ENCODE data around the gene ZIC1.

ZIC1 gene

DNA sequence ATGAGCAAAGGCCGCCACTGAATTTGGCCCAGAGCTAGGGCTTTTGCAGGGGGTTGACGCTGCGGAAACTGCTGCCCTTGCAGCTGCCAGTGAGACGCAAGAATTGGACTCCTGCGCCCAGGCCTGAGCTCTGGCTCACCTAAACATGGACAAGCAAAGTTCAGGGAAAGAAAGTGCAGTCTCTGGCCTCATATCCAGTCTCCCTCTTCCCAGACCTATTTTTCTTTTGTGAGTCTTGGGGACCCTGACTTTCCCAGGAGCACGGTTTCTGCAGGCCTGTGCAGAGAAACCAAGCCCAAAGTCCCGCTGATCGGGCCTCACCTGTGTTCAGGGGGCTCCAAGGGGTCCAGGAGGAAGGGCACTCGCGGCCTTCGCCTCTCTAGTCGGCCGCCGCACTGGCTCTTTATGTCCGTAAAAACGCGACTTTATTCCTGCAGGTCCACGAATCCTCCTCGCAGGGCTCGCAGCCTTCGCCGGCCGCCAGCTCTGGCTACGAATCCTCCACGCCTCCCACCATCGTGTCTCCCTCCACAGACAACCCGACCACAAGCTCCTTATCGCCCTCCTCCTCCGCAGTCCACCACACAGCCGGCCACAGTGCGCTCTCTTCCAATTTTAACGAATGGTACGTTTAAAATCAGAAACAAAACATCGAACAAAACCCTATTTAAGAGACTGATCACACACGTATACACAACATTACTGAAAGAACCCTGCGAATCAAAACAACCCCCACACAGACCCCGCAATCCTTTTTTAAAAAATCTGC is 3.9 kb downstream of the ZIC1 start:
- Histone ChIP-seq H3K27me3 (ENCODE audit: low read depth, low read length) (no peaks in the 10 kb centered on the region), H3K4me1 (ENCODE audit: low read length) (no peaks in the 10 kb centered on the region), H4K20me1 (ENCODE audit: insufficient read depth, low read length) (no peaks in the 10 kb centered on the region), H3K36me3 (replicated peaks; ENCODE audit: low read depth, low read length) (no peaks in the 10 kb centered on the region), H3K4me3 (ENCODE audit: low read length) (no peak overlapping the region), H3K79me2 (ENCODE audit: low read length) (no peaks in the 10 kb centered on the region), H3K9me3 (ENCODE audit: insufficient read depth, low read length) (no peaks in the 10 kb centered on the region), H2AFZ (ENCODE audit: low read depth, low read length) (no peak overlapping the region), H3K4me2 (ENCODE audit: low read length) (no peak overlapping the region), H3K27ac (ENCODE audit: low read length) (no peak overlapping the region), H3K9ac (ENCODE audit: low read length) (no peak overlapping the region)
- TF ChIP-seq EZH2phosphoT487 (IDR thresholded peaks at IDR 0.05; ENCODE audit: low read depth): no peak
- TF ChIP-seq, protein P1, sequence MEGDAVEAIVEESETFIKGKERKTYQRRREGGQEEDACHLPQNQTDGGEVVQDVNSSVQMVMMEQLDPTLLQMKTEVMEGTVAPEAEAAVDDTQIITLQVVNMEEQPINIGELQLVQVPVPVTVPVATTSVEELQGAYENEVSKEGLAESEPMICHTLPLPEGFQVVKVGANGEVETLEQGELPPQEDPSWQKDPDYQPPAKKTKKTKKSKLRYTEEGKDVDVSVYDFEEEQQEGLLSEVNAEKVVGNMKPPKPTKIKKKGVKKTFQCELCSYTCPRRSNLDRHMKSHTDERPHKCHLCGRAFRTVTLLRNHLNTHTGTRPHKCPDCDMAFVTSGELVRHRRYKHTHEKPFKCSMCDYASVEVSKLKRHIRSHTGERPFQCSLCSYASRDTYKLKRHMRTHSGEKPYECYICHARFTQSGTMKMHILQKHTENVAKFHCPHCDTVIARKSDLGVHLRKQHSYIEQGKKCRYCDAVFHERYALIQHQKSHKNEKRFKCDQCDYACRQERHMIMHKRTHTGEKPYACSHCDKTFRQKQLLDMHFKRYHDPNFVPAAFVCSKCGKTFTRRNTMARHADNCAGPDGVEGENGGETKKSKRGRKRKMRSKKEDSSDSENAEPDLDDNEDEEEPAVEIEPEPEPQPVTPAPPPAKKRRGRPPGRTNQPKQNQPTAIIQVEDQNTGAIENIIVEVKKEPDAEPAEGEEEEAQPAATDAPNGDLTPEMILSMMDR (IDR thresholded peaks at IDR 0.05; ENCODE audit: low read depth, low read length): no peak

DNA sequence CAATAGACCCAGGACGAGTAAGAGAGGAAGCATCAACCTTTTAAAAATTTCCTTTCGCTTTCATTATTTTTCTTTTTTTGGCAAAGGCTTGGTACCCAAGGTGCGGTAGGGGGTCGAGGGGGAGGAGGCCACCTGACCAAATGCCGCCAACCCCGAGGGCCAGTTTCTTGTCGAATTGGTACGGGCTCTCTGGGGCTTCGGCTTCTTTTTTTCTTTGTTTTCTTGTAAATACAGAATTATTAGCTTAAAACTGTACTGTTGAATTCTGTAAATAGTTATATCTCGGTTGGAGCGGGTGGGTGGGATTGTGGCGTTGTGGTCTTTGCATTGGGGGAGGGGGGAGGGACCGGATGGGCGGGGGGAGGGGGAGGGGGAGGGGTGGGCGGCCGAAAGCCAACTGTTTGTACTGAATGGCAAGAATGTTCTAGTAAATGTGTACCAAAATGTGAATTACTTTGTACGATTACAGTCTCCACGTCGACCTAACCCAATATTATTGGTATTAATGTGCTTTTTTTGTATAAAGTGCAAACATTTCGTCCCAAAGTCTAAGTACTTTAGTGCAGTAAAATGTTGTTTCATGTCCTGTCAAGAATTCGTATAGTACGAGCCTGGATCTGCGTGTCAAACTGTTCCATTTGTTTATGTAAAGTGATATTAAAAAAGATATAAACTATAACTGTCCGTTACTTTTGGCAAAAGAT is 4.7 kb downstream of the ZIC1 start:
- Histone ChIP-seq H3K27me3 (ENCODE audit: low read depth, low read length) (no peaks in the 10 kb centered on the region), H3K4me1 (ENCODE audit: low read length) (no peaks in the 10 kb centered on the region), H3K9me3 (ENCODE audit: insufficient read depth, low read length) (no peaks in the 10 kb centered on the region), H3K36me3 (replicated peaks; ENCODE audit: low read depth, low read length) (no peaks in the 10 kb centered on the region), H3K4me3 (ENCODE audit: low read length) (no peak overlapping the region), H3K9ac (ENCODE audit: low read length) (no peak overlapping the region), H3K27ac (ENCODE audit: low read length) (no peak overlapping the region), H4K20me1 (ENCODE audit: insufficient read depth, low read length) (no peaks in the 10 kb centered on the region), H3K4me2 (ENCODE audit: low read length) (no peak overlapping the region), H2AFZ (ENCODE audit: low read depth, low read length) (no peak overlapping the region), H3K79me2 (ENCODE audit: low read length) (no peaks in the 10 kb centered on the region)
- no peak for TF ChIP-seq EZH2phosphoT487 (IDR thresholded peaks at IDR 0.05; ENCODE audit: low read depth)
- TF ChIP-seq, protein P1 (IDR thresholded peaks at IDR 0.05; ENCODE audit: low read depth, low read length): no peak

DNA sequence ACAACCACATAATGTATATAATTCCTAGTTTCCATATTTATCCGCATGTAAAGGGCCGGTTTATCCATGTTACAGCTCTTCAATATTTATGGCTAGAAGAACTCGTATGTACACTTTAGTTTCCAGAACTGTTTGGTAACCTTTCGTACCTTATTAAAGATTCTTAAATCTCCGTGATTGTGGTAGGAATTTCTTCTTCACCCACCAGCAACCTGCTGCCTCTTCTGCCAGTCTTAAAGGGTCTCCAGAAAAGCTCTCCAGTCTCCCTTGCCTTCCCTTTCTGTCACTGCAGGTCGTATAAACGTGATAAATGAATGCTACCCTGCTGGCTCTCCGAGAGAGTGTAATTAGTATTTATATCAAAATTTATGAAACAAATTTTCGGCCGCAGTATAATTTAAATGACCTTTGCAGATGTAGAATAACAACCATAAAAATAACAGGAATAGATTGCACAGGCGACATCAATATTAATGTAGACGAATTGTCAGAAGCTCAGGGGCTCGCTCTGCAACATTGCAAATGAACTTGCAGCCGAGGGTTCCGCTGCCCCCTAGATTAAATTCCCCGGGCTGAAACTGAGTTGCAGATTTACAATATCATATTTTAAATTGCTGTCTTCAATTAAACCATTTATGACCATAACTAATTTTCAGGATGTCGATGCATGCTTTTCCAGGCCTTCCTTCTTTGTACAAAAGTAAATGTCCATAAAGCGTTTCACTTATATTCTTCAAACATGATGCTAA is 5.4 kb downstream of the ZIC1 start:
- no peak overlapping the region for H3K4me2 ChIP-seq (ENCODE audit: low read length)
- H2AFZ ChIP-seq (ENCODE audit: low read depth, low read length): no peak overlapping the region
- no peaks in the 10 kb centered on the region for H3K36me3 ChIP-seq (replicated peaks; ENCODE audit: low read depth, low read length)
- no peaks in the 10 kb centered on the region for H4K20me1 ChIP-seq (ENCODE audit: insufficient read depth, low read length)
- no peaks in the 10 kb centered on the region for H3K4me1 ChIP-seq (ENCODE audit: low read length)
- H3K9ac ChIP-seq (ENCODE audit: low read length): no peak overlapping the region
- no peaks in the 10 kb centered on the region for H3K79me2 ChIP-seq (ENCODE audit: low read length)
- no peak for TF ChIP-seq EZH2phosphoT487 (IDR thresholded peaks at IDR 0.05; ENCODE audit: low read depth)
- TF ChIP-seq, protein P1 (IDR thresholded peaks at IDR 0.05; ENCODE audit: low read depth, low read length): no peak
- H3K9me3 ChIP-seq (ENCODE audit: insufficient read depth, low read length): no peaks in the 10 kb centered on the region
- no peaks in the 10 kb centered on the region for H3K27me3 ChIP-seq (ENCODE audit: low read depth, low read length)
- H3K4me3 ChIP-seq (ENCODE audit: low read length): no peak overlapping the region
- no peak overlapping the region for H3K27ac ChIP-seq (ENCODE audit: low read length)

DNA sequence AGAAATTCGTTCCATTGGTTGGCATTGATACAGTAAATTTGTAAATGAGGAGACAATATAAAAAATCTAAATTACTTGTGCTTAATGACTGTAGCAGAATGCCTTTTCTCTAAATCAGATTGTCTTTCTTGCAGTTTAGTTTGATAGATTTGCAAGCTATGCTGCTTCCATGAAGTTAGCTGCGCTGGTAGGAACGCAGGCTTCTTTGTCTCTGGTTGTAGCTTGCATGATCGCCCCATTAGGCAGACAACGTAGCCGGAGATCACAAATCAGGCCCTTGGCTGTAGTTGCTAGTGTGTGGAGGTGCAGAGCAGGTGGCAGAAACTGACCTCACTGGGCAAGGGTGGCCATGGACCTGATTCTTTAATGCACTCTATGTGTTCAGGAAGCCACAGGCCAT is 6.1 kb downstream of the ZIC1 start:
- no peak overlapping the region for H3K27ac ChIP-seq (ENCODE audit: low read length)
- H3K4me2 ChIP-seq (ENCODE audit: low read length): no peak overlapping the region
- H3K36me3 ChIP-seq (replicated peaks; ENCODE audit: low read depth, low read length): no peaks in the 10 kb centered on the region
- no peaks in the 10 kb centered on the region for H3K27me3 ChIP-seq (ENCODE audit: low read depth, low read length)
- no peaks in the 10 kb centered on the region for H4K20me1 ChIP-seq (ENCODE audit: insufficient read depth, low read length)
- TF ChIP-seq, protein P1 (IDR thresholded peaks at IDR 0.05; ENCODE audit: low read depth, low read length): no peak
- no peak for TF ChIP-seq EZH2phosphoT487 (IDR thresholded peaks at IDR 0.05; ENCODE audit: low read depth)
- H3K4me1 ChIP-seq (ENCODE audit: low read length): no peaks in the 10 kb centered on the region
- no peak overlapping the region for H3K9ac ChIP-seq (ENCODE audit: low read length)
- H3K4me3 ChIP-seq (ENCODE audit: low read length): no peak overlapping the region
- no peak overlapping the region for H2AFZ ChIP-seq (ENCODE audit: low read depth, low read length)
- no peaks in the 10 kb centered on the region for H3K9me3 ChIP-seq (ENCODE audit: insufficient read depth, low read length)
- no peaks in the 10 kb centered on the region for H3K79me2 ChIP-seq (ENCODE audit: low read length)

Measured in OCI-LY3 (cell line).